Fibroblast of peridontal ligament (primary cell): ENCODE results near the gene KLHL11.
A peak's percentile ranks its signal among the peaks of the same experiment; 100 is the strongest.
"Not testable (repeated sequence)": the region's sequence is repeated elsewhere in the genome, so short reads cannot be mapped to it uniquely, and the experiment has no call there.

ENCODE experiments used
- DNase-seq: peaks from one replicate; pipeline ENCODE4 v3.0.0-alpha.2; 2010; ENCODE audit errors: extremely low read depth

Gene KLHL11

GRCh38 chr17:41837761-41838538 is 27.3 kb downstream of the KLHL11 start, which contains the start of gene KLHL10:
KLHL10 (plus strand) TSS chr17:41837825; CDS start chr17:41837933, 108 bp downstream.
- DNase-seq = no peak

GRCh38 chr17:41836550-41837196 is 28.6 kb downstream of the KLHL11 start:
- DNase-seq = no peak

GRCh38 chr17:41835800-41836549 is 29.2 kb downstream of the KLHL11 start, which contains the start of gene NT5C3B:
NT5C3B (minus strand) TSS chr17:41836232; CDS start chr17:41836193, 39 bp downstream.
- DNase-seq = no peak

- no peak for DNase-seq
Measured at GRCh38 chr17:41835214-41835799, 29.9 kb downstream of the KLHL11 start.

- DNase-seq = not testable (repeated sequence)
Measured at GRCh38 chr17:41829961-41830360, 35.3 kb downstream of the KLHL11 start.

GRCh38 chr17:41825175-41825845 is 39.9 kb downstream of the KLHL11 start:
- no peak for DNase-seq

GRCh38 chr17:41824086-41824485 is 41.1 kb downstream of the KLHL11 start:
- DNase-seq = peak; percentile 79

- no peak for DNase-seq
Measured at GRCh38 chr17:41823580-41823979, 41.6 kb downstream of the KLHL11 start.

GRCh38 chr17:41823141-41823524 is 42.1 kb downstream of the KLHL11 start:
- DNase-seq = no peak

- no peak for DNase-seq
Measured at GRCh38 chr17:41822216-41823140, 42.7 kb downstream of the KLHL11 start.

GRCh38 chr17:41821776-41822175 is 43.4 kb downstream of the KLHL11 start:
- no peak for DNase-seq

- DNase-seq = no peak
Measured at GRCh38 chr17:41818024-41818423, 47.2 kb downstream of the KLHL11 start.

GRCh38 chr17:41816637-41817320 is 48.4 kb downstream of the KLHL11 start:
- DNase-seq = no peak

- peak; percentile 55 for DNase-seq
Measured at GRCh38 chr17:41814195-41814594, 51.0 kb downstream of the KLHL11 start.

GRCh38 chr17:41813699-41814124 is 51.5 kb downstream of the KLHL11 start:
- DNase-seq = no peak

GRCh38 chr17:41813152-41813680 is 52.0 kb downstream of the KLHL11 start:
- DNase-seq = no peak

- DNase-seq = peak; percentile 86
Measured at GRCh38 chr17:41812381-41813151, 52.7 kb downstream of the KLHL11 start, which contains the start of gene FKBP10. FKBP10 (plus strand) TSS chr17:41813004; CDS start chr17:41813035, 31 bp downstream.
